NB4 (cell line): ENCODE measurements around the gene OSBPL8.

Source experiments
- CTCF ChIP-seq: IDR thresholded peaks from one replicate; pipeline ENCODE4 v1.5.1; 2012; ENCODE audit warnings: low read depth, low read length
- MAX ChIP-seq: IDR thresholded peaks from 2 replicates; pipeline ENCODE4 v1.6.1; 2011; ENCODE audit warnings: low read depth, low read length
- MYC ChIP-seq: IDR thresholded peaks from 2 replicates; pipeline ENCODE4 v1.6.1; 2011; ENCODE audit warnings: low read depth, low read length
- POLR2A ChIP-seq: IDR thresholded peaks from 2 replicates; pipeline ENCODE4 v1.6.1; 2011; ENCODE audit warnings: mild to moderate bottlenecking; ENCODE audit not compliant: insufficient read length; ENCODE audit errors: extremely low read depth

DNA sequence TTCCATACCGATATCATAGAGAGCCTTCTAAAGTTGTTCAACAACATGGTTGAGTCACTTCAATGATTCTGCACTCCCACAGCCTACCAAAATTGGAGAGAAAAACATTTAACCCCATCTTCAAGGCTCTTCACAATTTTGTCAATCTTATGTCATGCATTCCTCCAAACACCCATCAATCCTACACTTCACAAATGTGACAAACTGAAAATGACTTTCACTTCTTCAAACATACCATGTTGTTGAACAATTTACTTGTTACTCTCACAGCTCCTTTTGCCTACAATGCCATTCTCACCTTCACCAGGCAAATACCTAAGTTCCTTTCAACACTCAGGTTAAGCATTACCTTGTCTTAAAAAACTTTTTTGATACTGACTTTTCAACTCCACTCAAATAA, 88.0 kb downstream of the OSBPL8 start:
- TF ChIP-seq CTCF (no peak), MAX (no peak), POLR2A (no peak), MYC (no peak)
